GM19023 (cell line): ENCODE results near the gene IRGC.

Experiments
- ATAC-seq: cut with Tn5 transposase; IDR thresholded peaks from one replicate; pipeline ENCODE4 v1.9.1; 2021; ENCODE audit warnings: mild to moderate bottlenecking, moderate library complexity; ENCODE audit not compliant: unreplicated experiment

IRGC gene

DNA sequence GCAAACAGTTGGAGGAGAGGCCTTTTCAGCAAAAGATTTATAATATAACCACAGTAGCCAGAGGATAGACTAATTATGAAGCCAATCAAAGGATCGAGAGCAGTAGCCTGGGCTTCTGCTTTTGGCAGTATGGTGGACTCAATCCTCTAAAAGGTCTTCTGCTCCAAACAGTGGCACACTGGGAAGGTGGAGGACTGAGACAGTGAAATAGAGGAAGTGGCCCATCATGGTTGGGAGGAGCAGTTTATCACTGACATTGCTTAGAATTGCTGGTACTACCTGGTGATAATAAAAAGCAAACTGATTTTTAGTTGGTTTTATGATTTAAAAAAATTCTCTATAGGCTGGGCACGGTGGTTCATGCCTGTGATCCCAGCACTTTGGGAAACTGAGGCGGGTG, 25.0 kb upstream of the IRGC start:
- no peak for ATAC-seq

DNA sequence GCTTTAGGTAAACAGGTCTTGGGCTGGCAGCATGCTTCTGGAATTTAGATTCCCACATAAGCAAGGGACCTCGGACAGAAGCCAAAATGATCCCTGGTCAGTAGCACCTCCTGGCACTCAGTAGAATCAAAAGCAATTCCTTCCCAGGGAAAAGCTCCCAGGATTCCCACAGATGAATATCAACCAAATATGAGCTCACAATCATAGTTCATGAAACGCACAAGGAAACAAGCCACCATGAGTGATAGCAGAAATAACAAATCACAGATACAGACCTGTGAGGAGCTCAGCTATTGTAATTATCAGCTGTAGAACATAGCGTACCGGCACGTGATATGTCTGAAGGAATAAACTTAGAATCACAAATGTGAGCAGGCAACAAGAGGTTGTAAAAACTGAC, 24.1 kb upstream of the IRGC start:
- no peak for ATAC-seq

DNA sequence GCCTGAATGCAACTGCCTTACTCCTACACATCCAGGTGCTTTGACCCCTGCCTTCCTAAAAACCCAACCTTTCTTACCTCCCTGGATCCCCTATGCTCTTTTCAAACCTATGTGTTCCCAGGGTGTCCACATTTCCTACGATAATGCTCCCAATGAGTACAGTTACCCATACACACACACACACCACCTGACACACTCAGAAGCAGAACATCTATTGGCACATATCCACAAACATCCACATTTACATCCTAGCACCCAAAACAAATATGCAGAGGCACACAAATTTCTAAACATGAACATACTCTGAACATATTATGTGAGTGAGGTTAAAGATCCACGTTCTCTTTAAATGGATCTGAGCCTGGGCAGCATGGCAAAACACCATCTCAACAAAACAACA, 23.5 kb upstream of the IRGC start:
- ATAC-seq = no peak

DNA sequence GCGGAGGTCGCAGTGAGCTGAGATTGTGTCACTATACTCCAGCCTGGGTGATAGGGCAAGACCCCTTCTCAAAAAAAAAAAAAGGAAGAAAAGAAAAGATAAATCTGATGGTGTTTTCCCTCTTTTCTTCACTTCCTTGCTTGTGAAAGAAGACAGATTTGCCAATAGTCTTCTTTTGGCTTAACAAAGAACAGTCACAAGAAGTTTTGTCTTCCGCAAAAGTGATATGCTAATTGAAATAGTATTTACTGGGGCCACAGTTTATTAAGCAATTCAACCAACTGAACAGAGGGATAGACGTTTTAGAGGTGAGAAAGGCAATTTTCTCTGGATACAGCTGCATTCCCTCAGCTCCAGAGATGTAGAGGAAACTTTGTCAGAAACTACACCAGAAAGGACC, 23.0 kb upstream of the IRGC start:
- no peak for ATAC-seq

DNA sequence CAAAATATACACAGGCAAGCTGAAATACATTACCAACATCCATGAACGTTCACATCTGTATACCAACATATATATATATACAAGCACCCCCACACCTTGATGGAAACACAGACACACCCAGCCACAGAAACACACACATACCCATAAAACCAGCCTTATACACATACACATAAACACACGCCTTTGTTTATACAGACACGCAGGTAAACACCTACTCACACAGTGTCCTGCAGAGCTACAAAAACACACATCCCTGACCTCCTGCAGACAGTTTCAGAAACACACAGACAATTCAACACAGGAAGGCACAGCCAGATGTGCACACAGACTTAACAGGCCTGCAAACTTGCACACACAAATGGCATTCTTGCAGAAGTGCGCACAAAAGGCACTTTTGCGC, 21.3 kb upstream of the IRGC start:
- no peak for ATAC-seq

DNA sequence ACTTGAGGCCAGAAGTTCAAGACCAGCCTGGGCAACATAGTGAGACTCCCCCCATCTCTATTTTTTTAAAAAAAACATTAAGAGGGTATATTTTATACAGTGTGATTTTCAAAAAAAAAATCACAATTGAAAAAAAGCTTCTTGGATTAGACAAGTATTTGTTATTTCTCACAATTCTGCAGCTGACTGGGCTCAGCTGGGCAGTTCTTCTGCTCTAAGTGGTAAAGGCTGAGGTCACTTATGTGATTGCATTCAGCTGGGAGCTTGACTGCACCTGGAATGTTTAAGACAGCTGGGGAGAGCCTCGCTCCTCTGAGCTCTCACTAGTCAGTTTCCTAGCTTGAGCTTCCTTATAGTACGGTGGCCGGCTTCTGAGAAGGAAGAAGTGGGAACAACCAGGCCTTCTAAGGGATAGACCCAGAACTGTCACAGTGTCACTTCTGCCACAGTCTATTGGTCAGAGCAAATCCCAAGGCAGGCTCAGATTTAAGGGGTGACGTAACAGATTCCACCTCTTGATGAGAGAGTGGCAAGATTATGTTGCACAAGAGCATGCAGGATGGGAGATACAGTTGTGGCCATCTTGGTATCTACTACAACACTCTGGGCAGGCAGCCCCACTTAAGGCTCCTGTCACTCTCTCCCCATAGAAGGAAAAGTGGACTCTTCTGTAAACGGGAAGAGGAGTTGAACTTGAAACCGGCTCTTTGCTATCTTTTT, 19.7 kb upstream of the IRGC start:
- ATAC-seq = no peak

DNA sequence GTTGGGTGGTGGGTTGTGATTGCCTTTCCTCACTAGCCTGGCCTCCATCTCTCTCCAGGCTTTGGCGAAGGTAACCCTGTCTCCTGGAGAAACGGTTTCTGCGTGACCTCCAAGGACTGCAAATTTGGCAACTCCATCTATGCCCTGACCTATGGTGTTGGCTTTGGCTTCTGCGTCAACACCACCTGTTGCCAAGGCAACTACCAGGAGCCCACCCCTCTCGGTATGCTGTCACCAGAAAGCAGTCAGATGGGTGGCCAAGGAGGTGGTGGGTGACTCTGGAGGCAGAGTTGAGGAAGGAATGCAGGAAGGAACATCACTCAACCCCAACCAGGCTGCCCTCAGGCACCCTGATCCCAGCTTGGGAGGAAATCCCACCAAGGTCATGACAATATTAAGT, 18.6 kb upstream of the IRGC start:
- no peak for ATAC-seq

DNA sequence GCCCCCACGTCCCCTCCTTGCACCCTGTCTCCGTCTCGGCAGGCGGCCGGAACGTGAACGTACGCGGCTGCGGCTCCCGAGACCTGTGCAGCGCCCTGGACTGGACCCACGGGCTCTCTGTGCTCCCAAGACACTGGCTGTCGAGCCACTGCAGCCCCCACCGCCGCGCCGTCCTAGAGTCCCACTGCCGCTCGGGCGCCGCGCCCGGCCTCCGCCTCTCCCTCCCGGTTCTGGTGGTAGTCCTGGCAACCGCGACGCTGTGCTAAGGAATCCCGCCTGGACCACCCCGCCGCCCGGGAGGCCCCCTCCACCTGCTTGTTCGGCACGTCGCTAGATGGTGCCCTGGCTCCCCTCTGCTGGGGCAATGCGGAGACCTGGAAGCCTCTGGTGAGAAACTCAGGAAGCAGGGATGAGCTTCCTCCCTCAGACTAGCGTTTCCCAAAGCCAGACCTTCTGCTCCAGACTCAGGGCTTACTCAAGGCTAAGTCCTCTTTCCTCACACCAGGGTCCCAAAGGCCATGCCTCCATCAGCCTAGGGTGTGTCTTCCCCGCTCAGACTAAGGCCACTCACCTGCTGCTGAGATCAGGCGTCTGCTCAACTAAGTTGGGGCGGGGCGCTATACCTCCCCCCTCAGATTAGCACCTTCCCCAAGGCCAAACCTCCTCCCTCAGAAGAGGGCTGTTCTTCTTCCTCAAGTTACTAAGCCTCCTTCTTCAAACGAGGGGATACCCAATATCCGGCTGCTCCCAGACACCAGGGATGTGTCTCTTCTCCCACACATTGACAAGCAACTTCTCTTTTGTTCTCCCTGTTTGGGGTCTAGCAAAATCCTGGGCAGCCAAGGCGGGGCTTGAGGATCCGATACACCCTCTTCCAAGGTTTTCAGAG, 16.1 kb upstream of the IRGC start:
- ATAC-seq = no peak

DNA sequence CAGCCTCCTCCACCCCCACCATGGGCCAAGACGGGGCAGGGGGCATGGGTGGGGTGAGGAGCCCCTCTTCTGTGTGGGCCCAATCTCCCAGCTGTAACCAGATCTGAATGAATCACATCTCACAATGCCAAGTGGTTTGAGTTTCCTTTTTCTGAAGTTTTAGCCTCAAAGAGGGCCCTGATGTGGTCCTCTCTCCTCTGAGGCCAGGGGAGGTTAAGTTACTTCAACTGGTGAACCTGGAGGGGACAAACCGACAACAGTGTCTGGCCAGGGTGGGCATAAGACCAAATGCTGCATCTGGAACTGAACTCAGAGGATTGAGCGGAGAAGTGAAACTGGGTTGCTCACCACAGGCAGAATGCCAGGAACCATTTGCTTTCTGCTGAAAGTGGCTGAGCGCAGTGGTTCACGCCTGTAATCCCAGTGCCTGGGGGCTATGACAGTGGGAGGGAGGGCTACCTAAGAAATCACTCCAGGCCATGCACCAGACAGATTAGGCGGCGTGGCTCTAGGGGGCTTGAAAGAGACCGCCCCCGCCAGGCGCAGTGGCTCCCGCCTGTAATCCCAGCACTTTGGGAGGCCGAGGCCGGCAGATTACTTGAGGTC, 15.4 kb upstream of the IRGC start:
- no peak for ATAC-seq

DNA sequence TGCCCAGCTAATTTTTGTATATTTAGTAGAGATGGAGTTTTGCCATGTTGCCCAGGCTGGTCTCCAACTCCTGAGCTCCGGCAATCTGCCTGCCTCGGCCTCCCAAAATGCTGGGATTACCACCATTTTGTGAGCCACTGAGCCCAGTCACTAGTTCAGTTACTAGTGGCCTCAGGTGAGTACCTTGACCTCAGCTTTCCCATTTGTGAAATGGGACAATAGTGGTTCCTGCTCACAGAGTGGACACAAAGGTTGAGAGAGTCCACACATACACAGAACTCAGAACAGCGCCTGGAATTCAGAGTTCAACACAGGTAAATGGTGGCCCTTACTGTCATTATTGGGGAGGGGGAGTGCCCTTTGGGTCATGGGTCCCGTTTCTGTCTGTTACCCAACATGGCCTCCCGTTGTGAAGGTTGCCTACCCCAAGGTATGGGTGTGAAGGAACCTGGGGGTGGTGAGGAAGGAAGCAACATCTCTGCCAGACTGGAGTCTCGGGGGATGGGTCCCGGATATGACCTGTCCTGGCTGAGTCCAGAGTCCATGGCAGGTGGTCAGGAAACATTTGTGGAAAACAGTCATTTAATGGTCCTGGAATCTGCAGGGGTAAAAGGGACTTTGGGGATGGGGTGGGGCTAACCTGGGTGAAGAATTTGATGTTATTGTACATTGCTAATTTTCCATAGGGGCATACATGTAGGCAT, 11.7 kb upstream of the IRGC start:
- ATAC-seq = no peak

DNA sequence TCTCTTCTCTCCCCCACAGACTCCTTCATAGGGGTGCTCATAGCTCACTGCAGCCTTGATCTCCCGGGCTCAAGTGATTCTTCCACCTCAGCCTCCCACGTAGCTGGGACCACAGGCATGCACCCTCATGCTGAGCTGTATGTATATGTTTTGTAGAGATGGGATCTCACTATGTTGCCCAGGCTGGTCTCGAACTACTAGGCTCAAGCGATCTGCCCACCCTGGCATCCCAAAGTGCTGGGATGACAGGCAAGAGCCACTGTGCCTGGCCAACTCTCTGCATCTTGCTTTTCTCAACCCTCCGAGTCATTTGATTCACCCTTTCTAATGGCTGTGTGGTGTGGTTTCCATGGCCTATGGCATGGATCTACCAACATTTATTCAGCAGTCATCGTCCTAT, 10.1 kb upstream of the IRGC start:
- no peak for ATAC-seq

DNA sequence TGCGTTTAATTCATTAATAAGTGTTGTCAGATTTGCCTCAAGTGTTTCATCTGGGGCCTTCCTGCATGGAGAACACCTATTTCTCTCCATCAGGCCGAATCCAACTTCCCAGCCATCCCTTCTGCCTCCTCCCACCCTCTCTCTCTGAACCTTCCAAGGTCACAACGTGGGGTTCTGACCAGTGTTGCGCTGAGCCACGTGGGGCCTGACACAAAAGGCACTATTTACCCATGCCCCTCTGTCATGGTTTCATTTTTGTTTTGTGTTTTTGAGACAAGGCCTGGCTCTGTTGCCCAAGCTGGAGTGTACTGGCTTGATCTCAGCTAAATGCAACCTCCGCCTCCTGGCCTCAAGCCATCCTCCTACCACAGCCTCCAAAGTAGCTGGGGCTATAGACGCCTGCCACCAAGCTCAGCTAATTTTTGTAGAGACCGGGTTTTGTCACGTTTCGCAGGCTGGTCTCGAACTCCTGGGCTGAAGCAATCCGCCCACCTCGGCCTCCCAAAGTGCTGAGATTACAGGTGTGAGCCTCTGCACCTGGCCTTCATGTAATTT, 8.6 kb upstream of the IRGC start:
- no peak for ATAC-seq

DNA sequence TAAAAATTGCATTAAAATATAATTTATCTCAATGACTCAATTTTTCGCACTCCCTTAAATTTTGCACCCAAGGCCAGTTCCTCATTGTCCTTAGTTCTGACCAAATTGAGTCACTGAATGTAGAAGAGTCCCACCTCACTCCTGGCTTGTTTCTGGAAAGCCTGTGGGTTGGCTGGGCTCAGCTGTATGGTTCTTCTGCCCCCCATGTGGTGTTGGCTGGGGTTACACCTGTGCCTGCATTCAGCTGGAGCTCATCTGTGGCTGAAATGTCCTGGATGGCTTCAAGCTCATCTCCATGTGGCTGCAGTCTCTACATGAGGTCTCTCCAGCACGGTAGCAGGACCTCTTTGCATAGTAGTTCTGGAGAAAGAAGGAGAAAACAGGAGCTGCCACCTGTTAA, 7.2 kb upstream of the IRGC start:
- no peak for ATAC-seq

DNA sequence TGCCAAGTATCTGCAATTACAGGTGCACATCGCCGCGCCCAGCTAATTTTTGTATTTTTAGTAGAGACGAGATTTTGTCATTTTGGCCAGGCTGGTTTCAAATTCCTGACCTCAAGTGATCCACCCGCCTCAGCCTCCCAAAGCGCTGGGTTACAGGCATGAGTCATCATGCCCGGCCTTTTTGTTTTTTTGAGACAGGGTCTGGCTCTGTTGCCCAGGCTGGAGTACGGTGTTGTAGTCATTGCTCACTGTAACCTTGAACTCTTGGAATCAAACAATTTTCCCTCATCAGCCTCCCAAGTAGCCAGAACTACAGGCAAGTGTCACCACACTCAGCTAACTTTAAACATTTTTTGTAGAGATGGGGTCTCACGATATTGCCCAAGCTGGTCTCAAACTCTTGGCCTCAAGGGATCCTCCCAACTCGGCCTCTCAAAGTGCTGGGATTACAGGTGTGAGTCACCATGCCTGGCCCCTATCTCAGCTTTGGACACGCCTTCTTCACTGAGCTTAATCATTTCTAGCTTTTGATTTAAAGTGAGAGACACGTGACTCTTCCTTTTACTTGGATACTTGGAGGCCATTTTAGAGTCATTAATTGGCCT, 4.0 kb upstream of the IRGC start:
- no peak for ATAC-seq

DNA sequence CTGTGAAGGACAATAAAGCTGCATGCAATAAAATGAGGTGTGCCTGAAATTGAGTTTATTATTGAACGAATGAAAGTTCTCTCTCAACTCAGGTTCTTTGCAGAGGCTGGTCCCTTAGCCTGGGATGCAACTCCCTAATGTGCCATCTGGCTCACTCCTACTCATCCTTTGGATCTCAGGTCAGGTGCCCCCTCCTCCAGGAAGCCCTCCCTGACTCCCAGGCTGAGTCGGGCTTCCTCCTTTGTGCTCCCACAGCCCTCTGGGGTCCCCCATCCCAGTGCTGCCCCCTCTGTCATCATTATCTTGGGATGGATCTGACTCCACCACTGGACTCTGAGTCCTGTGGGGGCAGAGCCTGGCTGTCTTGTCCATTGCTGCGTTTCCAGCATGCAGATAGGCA, 2.7 kb upstream of the IRGC start:
- ATAC-seq = no peak

DNA sequence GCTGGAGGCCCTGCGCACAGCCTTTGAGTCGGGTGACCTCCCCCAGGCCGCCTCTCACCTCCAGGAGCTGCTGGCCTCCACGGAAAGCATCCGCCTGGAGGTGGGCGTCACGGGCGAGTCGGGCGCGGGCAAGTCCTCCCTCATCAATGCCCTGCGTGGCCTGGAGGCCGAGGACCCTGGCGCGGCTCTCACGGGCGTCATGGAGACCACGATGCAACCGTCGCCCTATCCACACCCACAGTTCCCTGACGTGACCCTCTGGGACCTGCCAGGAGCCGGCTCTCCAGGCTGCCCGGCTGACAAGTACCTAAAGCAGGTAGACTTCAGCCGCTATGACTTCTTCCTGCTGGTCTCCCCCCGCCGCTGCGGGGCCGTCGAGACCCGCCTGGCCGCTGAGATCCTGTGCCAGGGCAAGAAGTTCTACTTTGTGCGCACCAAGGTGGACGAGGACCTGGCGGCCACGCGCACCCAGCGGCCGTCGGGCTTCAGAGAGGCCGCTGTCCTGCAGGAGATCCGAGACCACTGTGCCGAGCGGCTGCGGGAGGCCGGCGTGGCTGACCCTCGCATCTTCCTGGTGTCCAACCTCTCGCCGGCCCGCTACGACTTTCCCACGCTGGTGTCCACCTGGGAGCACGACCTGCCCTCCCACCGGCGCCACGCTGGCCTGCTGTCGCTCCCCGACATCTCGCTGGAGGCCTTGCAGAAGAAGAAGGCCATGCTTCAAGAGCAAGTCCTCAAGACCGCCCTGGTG, 2.9 kb downstream of the IRGC start:
- ATAC-seq = no peak

DNA sequence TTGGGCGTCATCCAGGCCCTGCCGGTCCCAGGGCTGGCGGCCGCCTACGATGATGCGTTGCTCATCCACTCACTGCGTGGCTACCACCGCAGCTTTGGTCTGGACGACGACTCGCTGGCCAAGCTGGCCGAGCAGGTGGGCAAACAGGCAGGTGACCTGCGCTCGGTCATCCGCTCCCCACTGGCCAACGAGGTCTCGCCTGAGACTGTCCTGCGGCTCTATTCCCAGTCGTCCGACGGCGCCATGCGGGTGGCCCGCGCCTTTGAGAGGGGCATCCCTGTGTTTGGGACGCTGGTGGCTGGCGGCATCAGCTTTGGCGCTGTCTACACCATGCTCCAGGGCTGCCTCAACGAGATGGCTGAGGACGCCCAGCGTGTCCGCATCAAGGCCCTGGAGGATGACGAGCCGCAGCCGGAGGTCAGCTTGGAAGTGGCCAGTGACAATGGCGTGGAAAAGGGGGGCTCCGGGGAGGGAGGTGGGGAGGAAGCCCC, 3.5 kb downstream of the IRGC start:
- no peak for ATAC-seq

DNA sequence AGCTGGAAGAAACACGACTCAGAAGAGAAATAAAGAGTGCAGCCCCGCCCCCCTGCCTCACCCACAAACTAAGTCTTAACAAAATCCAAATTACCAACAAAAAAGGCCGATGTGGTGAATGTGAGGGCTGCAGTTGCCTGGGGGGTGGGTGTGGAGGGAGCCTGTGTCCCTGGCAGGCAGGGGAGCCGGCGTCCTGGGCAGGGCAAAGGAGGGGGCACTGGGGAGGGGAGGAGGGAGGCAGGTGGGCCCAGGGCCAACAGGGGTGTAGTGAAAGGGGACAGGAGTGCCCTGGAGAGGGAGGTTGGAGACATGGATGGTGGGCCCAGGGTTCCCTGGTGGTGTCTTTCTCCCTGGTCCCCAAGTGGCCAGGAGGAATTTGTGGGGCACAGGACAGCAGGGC, 4.0 kb downstream of the IRGC start:
- no peak for ATAC-seq

DNA sequence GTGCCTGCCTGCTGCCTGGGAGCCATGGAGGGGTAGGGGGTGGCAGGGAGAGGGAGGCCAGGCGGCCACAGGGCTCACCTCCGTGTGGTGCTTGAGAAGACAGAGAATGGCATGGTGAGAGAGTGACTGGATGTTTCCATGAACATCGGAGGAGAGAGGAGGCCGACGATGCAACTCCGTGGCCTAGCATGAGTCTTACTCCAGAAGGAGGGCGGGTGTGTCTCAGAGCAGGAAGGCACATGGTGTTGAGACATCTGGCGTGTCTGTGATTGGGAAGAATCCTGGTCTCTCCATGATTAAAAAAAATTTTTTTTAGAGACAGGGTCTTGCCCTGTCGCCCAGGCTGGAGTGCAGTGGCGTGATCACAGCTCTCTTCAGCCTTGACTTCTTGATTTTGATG, 5.1 kb downstream of the IRGC start:
- no peak for ATAC-seq
